ENCODE data around the gene ZNF366. TPM values are rescaled to one million over a fixed set of nuclear protein-coding genes. Genes with fewer than 3 reads are reported as not detected.

The ZNF366 gene
- total RNA-seq, 1 donor from 2014 or later: 3.2 TPM

DNA sequence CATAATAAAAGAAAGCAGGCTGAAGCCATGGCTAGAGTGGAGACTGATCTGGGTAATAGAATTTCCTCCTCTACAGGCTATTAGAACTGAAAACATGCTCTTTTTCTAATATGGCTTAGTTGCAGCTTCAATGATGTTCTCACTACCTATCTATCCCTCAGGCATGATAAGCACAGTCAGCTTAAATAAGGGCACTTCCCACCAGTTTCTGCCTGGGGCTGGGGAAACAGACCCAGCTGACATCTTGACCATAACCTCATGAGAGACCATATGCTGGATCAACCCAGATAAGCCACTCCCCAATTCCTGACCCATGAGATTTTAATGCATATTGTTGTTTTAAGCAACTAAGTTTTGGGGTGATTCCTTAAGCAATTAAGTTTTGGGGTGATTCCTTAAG, 81.2 kb downstream of the ZNF366 start:
- no peaks in the 10 kb centered on the region for H3K9me3 ChIP-seq
- peaks cover 29% of the 10 kb centered on the region for H3K4me1 ChIP-seq
- no peak overlapping the region for H3K4me3 ChIP-seq
- no peaks in the 10 kb centered on the region for H3K36me3 ChIP-seq
- no peak for TF ChIP-seq POLR2A (IDR thresholded peaks at IDR 0.05)
- no peak for TF ChIP-seq POLR2AphosphoS5 (IDR thresholded peaks at IDR 0.05; ENCODE audit: insufficient read depth in 1 of 2, low read depth in 1 of 2)
- intact Hi-C loops (cut with DNase I): no loop called here
- DNase-seq (ENCODE audit: extremely low spot score in 2 of 2): no peak
- no peaks in the 10 kb centered on the region for H3K27me3 ChIP-seq
- H3K27ac ChIP-seq: no peak overlapping the region

DNA sequence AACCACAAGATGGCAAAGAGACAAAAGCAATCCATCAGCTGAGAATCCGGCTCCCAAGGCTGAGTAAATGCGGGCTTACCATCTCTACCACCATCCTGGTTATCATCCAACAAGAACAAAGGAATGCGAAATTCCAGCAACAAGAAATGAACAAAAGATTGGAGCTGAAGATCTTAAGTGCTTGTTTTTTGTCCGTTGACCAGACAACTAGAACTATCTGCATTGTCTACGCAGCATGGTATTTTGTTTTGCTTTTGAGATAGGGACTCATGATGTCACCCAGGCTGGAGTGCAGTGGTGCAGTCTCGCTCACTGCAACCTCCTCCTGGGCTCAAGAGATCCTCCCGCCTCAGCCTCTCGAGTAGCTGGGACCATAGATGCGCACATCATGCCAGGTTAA, 88.9 kb downstream of the ZNF366 start:
- H3K4me1 ChIP-seq: no peaks in the 10 kb centered on the region
- H3K9me3 ChIP-seq: no peaks in the 10 kb centered on the region
- intact Hi-C loops (cut with DNase I): no loop called here
- no peak overlapping the region for H3K4me3 ChIP-seq
- no peak for DNase-seq (ENCODE audit: extremely low spot score in 2 of 2)
- no peaks in the 10 kb centered on the region for H3K36me3 ChIP-seq
- H3K27ac ChIP-seq: no peak overlapping the region
- no peak for TF ChIP-seq CTCF (IDR thresholded peaks at IDR 0.05)
- H3K27me3 ChIP-seq: no peaks in the 10 kb centered on the region

GRCh38 chr5:72417333-72418062, 89.7 kb downstream of the ZNF366 start:
- H3K27me3 ChIP-seq: no peaks in the 10 kb centered on the region
- no peaks in the 10 kb centered on the region for H3K4me1 ChIP-seq
- TF ChIP-seq POLR2AphosphoS5 (IDR thresholded peaks at IDR 0.05; ENCODE audit: insufficient read depth in 1 of 2, low read depth in 1 of 2): no peak
- no peak for TF ChIP-seq CTCF (IDR thresholded peaks at IDR 0.05)
- no peak for TF ChIP-seq POLR2A (IDR thresholded peaks at IDR 0.05)
- DNase-seq (ENCODE audit: extremely low spot score in 2 of 2): no peak
- intact Hi-C loops (cut with DNase I): no loop called here
- no peak overlapping the region for H3K27ac ChIP-seq
- no peak overlapping the region for H3K4me3 ChIP-seq
- no peaks in the 10 kb centered on the region for H3K9me3 ChIP-seq
- H3K36me3 ChIP-seq: no peaks in the 10 kb centered on the region

DNA sequence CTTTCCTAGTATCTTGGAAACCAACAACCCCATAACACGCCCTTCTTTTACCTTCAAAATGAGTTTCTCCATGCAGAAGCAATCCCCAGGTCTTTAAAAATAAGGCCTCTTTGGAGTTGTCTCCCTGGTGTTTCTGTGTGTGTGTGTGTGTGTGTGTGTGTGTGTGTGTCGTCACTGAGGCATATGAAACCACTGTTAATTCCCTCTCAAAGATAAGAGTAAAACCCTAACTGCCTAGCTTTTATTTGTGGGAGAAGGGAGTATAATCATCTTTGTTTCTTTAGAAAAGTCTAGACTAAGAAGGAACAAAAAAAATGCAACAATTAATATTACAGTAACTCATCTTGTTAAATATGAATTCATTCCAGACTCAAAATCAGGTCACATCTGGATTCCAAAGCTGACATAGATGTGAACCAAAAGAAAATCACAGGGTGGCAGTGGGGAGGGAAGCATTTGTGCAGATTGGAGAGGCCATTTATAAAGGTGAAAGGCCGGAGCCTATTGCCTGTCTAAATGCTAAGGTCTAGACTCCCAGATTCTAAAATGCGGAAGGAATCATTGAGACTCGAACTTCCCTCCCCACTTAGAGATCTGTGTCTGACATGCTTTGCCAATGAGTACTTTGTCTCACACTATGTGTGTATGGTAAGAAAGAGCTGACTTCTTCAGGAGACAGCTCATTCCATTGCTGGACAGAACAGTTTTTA, 91.4 kb downstream of the ZNF366 start:
- TF ChIP-seq CTCF (IDR thresholded peaks at IDR 0.05) (no peak), POLR2A (IDR thresholded peaks at IDR 0.05) (no peak), POLR2AphosphoS5 (IDR thresholded peaks at IDR 0.05; ENCODE audit: insufficient read depth in 1 of 2, low read depth in 1 of 2) (no peak)
- Histone ChIP-seq H3K4me3 (no peak overlapping the region), H3K9me3 (no peaks in the 10 kb centered on the region), H3K27me3 (no peaks in the 10 kb centered on the region), H3K4me1 (no peaks in the 10 kb centered on the region), H3K36me3 (no peaks in the 10 kb centered on the region), H3K27ac (no peak overlapping the region)
- no peak for DNase-seq (ENCODE audit: extremely low spot score in 2 of 2)
- intact Hi-C loops (cut with DNase I): no loop called here

- Histone ChIP-seq H3K4me3 (no peak overlapping the region), H3K27me3 (no peaks in the 10 kb centered on the region), H3K4me1 (no peaks in the 10 kb centered on the region), H3K36me3 (no peaks in the 10 kb centered on the region), H3K27ac (no peak overlapping the region), H3K9me3 (no peaks in the 10 kb centered on the region)
- intact Hi-C loops (cut with DNase I): no loop called here
- DNase-seq (ENCODE audit: extremely low spot score in 2 of 2): no peak
- no peak for TF ChIP-seq CTCF (IDR thresholded peaks at IDR 0.05)
- TF ChIP-seq POLR2AphosphoS5 (IDR thresholded peaks at IDR 0.05; ENCODE audit: insufficient read depth in 1 of 2, low read depth in 1 of 2): no peak
- no peak for TF ChIP-seq POLR2A (IDR thresholded peaks at IDR 0.05)
Observed at GRCh38 chr5:72412283-72413055, 94.7 kb downstream of the ZNF366 start.

Measured in vagina (tissue), 2 donors.